Ovary (tissue), 3 donors: ENCODE data around the gene UGT1A1.

Experiments
- CTCF ChIP-seq, 3 donors: fragments of 450-650 bp in 2 of 3; fragments of 200-600 bp in 1 of 3; IDR thresholded peaks; one replicate each; pipeline versions ENCODE4 v1.5.1 to v1.8.0; 2016 to 2022; ENCODE audit warnings: antibody characterized with exemption in 3 of 3, mild to moderate bottlenecking in 1 of 3
- POLR2A ChIP-seq: fragments of 450-650 bp; IDR thresholded peaks from one replicate; pipeline ENCODE4 v1.6.1; 2017; ENCODE audit warnings: antibody characterized with exemption, mild to moderate bottlenecking, moderate library complexity
- donor health status: DM: no; HTN: no; CAD: no.

- no peak for TF ChIP-seq POLR2A
- TF ChIP-seq CTCF (IDR thresholded peaks at IDR 0.05) = no peak
These were observed 57.4 kb downstream of the UGT1A1 start for GRCh38 chr2:233817361-233817911.
